ENCODE data around the gene ADORA1. TPM values are rescaled to one million over a fixed set of nuclear protein-coding genes. Genes with fewer than 3 reads are reported as not detected.
A peak's percentile ranks its signal among the peaks of the same experiment; 100 is the strongest.

Gene ADORA1
- total RNA-seq, 1 donor from 2014 or later: not detected

GRCh38 chr1:203124011-203124410 is 3.5 kb upstream of the ADORA1 start:
- no peak for DNase-seq

- DNase-seq: no peak
Observed at GRCh38 chr1:203124546-203125317, 2.8 kb upstream of the ADORA1 start.

- DNase-seq: peak; percentile 13
Observed at GRCh38 chr1:203126151-203126865, 1.2 kb upstream of the ADORA1 start.

- DNase-seq: no peak
Observed at GRCh38 chr1:203126866-203127665, 460 bp upstream of the ADORA1 start.

GRCh38 chr1:203128431-203128715 is 847 bp downstream of the ADORA1 start:
- DNase-seq: no peak

- no peak for DNase-seq
Observed at GRCh38 chr1:203128716-203129500, 1.4 kb downstream of the ADORA1 start.

- DNase-seq: no peak
Observed at GRCh38 chr1:203129501-203130231, 2.1 kb downstream of the ADORA1 start.

- no peak for DNase-seq
Observed at GRCh38 chr1:203130358-203130985, 2.9 kb downstream of the ADORA1 start.

- DNase-seq: no peak
Observed at GRCh38 chr1:203131548-203132200, 4.1 kb downstream of the ADORA1 start.

GRCh38 chr1:203133970-203134725 is 6.6 kb downstream of the ADORA1 start:
- DNase-seq: no peak

- DNase-seq: no peak
Observed at GRCh38 chr1:203135636-203136305, 8.2 kb downstream of the ADORA1 start.

- no peak for DNase-seq
Observed at GRCh38 chr1:203136409-203137042, 9.0 kb downstream of the ADORA1 start.

- DNase-seq: no peak
Observed at GRCh38 chr1:203137324-203137723, 9.8 kb downstream of the ADORA1 start.

GRCh38 chr1:203138066-203138465 is 10.5 kb downstream of the ADORA1 start:
- DNase-seq: no peak

GRCh38 chr1:203139976-203140475 is 12.5 kb downstream of the ADORA1 start:
- DNase-seq: no peak

GRCh38 chr1:203140743-203141520 is 13.4 kb downstream of the ADORA1 start:
- no peak for DNase-seq

GRCh38 chr1:203142124-203142523 is 14.6 kb downstream of the ADORA1 start:
- no peak for DNase-seq
